Amniotic epithelial cell (primary cell): ENCODE measurements around the gene GCNT2.
A peak's percentile ranks its signal among the peaks of the same experiment; 100 is the strongest.
"Not testable (repeated sequence)": the region's sequence is repeated elsewhere in the genome, so short reads cannot be mapped to it uniquely, and the experiment has no call there.

ENCODE experiments used
- DNase-seq: peaks from one replicate; pipeline ENCODE4 v3.0.0-alpha.2; 2010; ENCODE audit warnings: low read depth

The GCNT2 gene

GRCh38 chr6:10521104-10521808, at the start of gene GCNT2:
GCNT2 (plus strand) TSS chr6:10521351; CDS start chr6:10528912, 7,561 bp downstream.
- peak; percentile 41 for DNase-seq

GRCh38 chr6:10472634-10473033, 48.5 kb upstream of the GCNT2 start:
- DNase-seq: no peak

GRCh38 chr6:10478187-10479040, 42.7 kb upstream of the GCNT2 start:
- peak; percentile 38 for DNase-seq

DNA sequence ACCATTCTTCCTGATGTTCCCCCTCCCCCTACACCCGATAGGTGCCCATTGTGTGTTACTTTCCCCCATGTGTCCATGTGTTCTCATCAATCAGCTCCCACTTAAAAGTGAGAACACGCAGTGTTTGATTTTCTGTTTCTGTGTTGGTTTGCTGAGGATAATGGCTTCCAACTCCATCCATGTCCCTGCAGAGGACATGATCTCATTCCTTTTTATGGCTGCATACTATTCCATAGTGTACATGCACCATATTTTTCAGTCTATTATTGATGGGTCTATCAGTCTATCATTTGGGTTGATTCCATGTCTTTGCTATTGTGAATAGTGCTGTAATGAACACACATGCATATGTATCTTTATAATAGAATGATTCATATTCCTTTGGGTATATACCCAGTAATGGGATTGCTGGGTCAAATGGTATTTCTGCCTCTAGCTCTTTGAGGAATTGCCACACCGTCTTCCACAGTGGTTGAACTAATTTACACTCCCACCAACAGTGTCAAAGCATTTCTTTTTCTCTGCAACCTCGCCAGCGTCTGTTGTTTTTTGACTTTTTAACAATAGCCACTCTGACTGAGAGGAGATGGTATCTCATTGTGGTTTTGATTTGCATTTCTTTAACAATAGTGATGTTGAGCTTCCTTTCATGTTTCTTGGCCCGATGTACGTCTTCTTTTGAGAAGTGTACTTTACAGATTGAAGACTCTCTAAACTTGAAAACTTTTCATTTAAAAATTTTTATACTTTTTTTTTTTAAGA, 41.0 kb upstream of the GCNT2 start:
- no peak for DNase-seq

DNA sequence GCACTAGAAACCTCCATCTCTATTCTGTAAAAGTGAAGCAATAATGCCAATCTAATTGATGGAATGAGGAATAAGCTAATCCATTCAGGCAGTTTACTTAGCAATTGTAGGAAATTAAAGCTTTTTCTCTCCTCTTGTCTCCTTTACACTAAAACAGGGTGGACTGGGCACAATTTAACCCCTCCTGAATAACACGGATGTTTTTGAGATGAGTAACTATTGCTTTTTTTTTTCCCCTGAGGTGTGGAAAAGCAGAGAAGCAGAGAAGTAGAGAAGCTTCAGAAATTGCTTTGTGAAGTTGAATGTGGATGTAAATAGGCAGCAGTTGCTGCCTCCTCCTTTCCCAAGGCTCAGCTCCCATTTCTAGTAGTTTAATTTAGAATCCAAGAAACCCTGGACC, 40.0 kb upstream of the GCNT2 start:
- DNase-seq: no peak

- DNase-seq: no peak
Observed at GRCh38 chr6:10482636-10483257, 38.4 kb upstream of the GCNT2 start.

GRCh38 chr6:10484912-10485311, 36.2 kb upstream of the GCNT2 start:
- no peak for DNase-seq

DNA sequence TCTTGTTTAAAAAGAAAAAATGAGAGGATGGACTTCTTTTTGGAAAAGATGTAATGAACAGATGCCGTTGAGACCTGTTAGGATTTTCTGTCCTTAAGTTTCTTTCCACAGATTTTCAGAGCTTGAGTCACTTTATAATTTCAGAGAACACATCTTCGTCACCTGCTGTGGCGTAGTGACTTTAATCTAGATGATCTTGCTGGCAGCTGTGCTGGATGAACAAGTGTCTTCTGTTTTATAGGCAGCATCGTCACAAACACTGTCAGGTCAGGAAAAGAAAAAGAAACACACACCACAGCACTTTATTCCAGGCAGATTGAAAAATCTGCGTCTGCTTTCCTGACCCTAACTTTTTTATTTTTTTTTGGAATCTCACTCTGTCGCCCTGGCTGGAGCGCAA, 35.7 kb upstream of the GCNT2 start:
- no peak for DNase-seq

DNA sequence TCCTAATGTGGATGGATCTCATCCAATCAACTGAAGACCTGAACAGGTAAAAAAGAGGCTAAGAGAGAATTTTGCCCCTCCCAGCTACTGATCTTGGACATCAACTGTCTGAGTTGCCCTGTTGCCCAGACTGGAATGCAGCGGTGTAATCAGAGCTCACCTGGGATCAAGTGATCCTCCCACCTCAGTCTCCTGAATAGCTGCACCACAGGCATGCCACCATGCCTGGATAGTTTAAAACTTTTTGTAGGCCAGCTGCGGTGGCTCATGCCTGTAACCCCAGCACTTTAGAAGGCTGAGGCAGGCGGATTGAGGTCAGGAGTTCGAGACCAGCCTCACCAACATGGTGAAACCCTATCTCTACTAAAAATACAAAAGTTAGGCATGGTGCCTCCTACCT, 34.9 kb upstream of the GCNT2 start:
- no peak for DNase-seq

GRCh38 chr6:10486944-10487588, 34.1 kb upstream of the GCNT2 start:
- not testable (repeated sequence) for DNase-seq

DNA sequence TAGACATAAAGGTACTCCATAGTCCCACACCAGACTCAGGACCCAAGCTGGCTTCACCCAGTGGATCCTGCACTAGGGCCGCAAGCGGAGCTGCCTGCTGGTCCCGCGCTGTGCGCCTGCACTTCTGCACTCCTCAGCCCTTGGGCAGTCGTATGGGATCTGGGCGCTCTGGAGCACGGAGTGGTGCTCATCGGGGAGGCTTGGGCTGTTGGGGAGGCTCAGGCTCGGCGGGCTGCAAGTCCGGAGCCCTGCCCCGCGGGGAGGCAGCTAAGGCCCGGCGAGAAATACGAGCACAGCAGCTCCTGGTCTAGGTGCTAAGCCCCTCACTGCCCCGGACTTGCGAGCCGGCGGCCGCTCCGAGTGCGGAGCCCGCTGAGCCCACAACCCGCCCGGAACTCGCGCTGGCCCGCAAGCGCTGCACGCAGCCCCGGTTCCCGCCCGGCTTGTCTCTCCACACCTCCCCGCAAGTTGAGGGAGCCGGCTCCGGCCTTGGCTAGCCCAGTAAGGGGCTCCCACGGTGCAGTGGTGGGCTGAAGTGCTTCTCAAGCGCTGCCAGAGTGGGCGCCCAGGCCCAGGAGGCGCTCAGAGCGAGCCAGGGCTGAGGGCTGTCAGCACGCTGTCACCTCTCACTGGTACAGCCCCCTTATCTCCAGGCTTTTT, 33.4 kb upstream of the GCNT2 start:
- DNase-seq: no peak

GRCh38 chr6:10491463-10491862, 29.7 kb upstream of the GCNT2 start:
- no peak for DNase-seq

DNA sequence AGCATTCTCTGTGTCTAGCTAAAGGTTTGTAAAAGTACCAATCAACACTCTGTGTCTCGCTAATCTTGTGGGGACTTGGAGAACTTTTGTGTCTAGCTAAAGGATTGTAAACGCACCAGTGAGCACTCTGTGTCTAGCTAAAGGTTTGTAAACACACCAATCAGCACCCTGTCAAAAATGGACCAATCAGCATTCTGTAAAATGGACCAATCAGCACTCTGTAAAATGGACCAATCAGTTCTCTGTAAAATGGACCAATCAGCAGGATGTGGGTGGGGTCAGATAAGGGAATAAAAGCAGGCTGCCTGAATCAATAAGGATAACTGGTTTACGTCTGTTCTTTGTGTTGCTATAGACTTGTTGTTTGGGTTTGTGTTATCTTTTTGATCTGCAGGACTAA, 29.2 kb upstream of the GCNT2 start:
- not testable (repeated sequence) for DNase-seq

GRCh38 chr6:10495029-10495428, 26.1 kb upstream of the GCNT2 start:
- DNase-seq: no peak

GRCh38 chr6:10505529-10505928, 15.6 kb upstream of the GCNT2 start:
- DNase-seq: peak; percentile 19

DNA sequence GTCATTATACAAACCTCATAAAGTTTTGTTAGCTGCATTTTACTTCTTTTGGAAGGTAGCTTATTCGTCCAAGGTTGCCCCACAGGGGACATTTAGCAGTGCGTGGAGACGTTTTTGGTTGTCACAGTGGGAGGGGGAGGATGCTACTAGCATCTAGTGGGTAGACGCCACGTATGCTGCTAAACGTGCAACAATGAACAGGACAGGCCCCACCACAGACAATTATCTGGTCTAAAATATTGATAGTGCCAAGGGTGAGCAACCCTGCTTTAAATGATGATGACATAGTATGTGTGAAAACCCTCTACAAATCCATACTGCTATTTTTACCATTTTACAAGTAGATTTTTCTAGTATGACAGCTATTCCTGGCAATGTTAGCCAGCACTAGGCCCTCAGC, 13.9 kb upstream of the GCNT2 start:
- no peak for DNase-seq

DNA sequence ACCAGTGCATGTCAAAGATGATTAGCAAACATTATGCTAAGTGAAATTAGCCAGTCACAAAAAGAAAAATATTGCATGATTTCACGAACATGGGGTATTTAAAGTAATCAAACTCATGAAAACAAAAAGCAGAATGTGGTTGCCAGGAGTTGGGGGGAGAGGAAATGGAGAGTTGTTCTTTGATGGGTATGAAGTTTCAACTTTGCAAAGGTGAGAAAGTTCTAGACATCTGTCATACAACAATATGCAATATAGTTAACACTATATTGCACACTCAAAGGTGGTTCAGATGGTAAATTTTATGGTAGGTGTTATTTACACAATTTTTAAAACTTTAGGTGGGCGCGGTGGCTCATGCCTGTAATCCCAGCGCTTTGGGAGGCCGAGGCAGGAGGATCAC, 13.4 kb upstream of the GCNT2 start:
- no peak for DNase-seq

DNA sequence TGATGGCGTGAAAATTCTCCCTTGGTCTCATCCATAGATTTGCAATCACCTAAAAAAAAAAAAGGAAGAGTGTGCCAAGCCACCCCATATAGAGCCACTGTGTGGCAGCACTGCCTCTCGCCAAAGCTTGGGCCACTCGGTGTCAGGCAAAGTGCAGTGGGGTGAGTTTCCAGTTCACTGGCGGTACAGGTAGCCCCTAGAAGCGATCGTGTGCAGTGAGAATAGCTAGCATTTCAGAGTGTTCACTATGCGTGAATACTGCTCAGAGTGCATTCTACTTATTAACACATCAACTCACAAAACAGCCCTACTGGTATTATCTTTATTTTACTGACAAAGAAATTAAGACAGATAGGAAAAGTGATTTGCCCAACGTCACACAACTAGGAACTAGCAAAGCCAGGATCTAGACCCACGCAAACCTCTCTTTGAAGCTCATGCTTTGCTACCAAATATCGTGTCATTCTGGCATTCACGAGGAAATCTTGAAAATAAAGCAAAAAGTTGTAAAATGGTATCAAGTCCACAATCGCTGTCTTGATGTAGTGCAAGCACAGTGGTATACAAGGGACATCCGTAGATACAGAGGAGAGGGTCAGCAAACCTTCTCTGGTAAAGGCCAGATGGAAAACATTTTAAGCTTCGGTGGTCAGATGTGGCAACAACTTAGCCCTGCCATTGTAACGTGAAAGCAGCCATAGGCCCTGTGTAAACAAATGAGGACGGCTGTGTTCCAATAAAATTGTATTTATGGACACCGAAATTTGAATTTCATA, 10.4 kb upstream of the GCNT2 start:
- peak; percentile 27 for DNase-seq

- peak; percentile 42 for DNase-seq
Observed at GRCh38 chr6:10511477-10511876, 9.7 kb upstream of the GCNT2 start.

- no peak for DNase-seq
Observed at GRCh38 chr6:10513544-10513943, 7.6 kb upstream of the GCNT2 start.
